Thoracic aorta (tissue), 2 donors: ENCODE data around the gene VAT1L. TPM values are rescaled to one million over a fixed set of nuclear protein-coding genes. Genes with fewer than 3 reads are reported as not detected.

Experiments
- ATAC-seq: fragments of 150-250 bp; one replicate; pipeline ENCODE4 v1.8.0; 2017; ENCODE audit warnings: low read depth; ENCODE audit not compliant: insufficient number of reproducible peaks, low FRiP score
- DNase-seq: peaks from one replicate; pipeline ENCODE4 v3.0.0-alpha.2; 2020; ENCODE audit warnings: low spot score
- H3K27ac ChIP-seq, 2 donors: fragments of 200-600 bp; sonication (generic); 1 replicate in 1 of 2; 2 replicates in 1 of 2; pipeline ENCODE4 v1.5.1; 2016; ENCODE audit warnings: mild to moderate bottlenecking in 2 of 2, moderate library complexity in 2 of 2
- H3K27me3 ChIP-seq: fragments of 200-600 bp; sonication (generic); replicated peaks from 2 replicates; pipeline ENCODE4 v1.6.0; 2016; ENCODE audit warnings: mild to moderate bottlenecking; ENCODE audit not compliant: insufficient read depth
- H3K36me3 ChIP-seq: fragments of 200-600 bp; sonication (generic); one replicate; pipeline ENCODE4 v1.5.1; 2016
- H3K4me1 ChIP-seq, 2 donors: fragments of 200-600 bp; sonication (generic); 1 replicate in 1 of 2; 2 replicates in 1 of 2; pipeline versions ENCODE4 v1.5.1 to v1.6.0; 2016; ENCODE audit warnings: low read depth in 2 of 2, mild to moderate bottlenecking in 1 of 2; ENCODE audit not compliant: control insufficient read depth in 1 of 2
- H3K4me3 ChIP-seq: fragments of 200-600 bp; sonication (generic); 2 replicates; pipeline ENCODE4 v1.5.1; 2016; ENCODE audit warnings: mild to moderate bottlenecking
- H3K9me3 ChIP-seq: fragments of 200-600 bp; sonication (generic); 2 replicates; pipeline ENCODE4 v1.5.1; 2016
- total RNA-seq, 2 donors: library from RNA; depleted of rRNA; stranded (reverse); fragments of >200 nt; gene quantifications; one replicate each; pipeline versions ENCODE4 v1.1.0 to v1.2.3, GENCODE V29; 2016
- TF ChIP-seq, protein P1 (sequence below): fragments of 200-600 bp; sonication (generic); IDR thresholded peaks from one replicate; pipeline ENCODE4 v1.5.1; 2019; ENCODE audit warnings: antibody characterized with exemption

Gene VAT1L
- total RNA-seq, 2 donors from 2014 or later, result 10.4 to 27.1 TPM

DNA sequence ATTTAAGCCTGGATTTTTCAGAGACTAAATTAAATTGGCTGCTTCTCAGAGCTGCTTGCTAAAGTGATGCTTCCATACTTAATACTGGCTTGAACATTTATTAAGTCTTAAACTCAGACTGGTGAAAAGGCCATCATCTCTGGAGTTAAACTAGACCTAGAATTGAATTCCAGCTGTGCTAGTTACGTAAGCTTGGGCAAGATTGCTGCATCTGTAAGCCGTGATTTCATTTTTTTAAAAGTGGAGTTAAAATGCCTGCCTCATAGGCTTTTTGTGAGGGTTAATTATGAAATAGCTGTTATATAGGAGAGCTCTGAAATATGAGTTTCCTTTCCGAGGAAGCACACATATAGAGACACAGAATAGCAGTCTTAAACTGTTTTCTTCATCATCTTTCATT is 84.7 kb downstream of the VAT1L start:
- Histone ChIP-seq H3K4me1 (peaks cover 6 to 19% of the 10 kb centered on the region in 2 donors), H3K9me3 (no peaks in the 10 kb centered on the region), H3K27ac (no peak overlapping the region), H3K36me3 (no peaks in the 10 kb centered on the region), H3K4me3 (no peak overlapping the region), H3K27me3 (no peaks in the 10 kb centered on the region)
- TF ChIP-seq, protein P1, sequence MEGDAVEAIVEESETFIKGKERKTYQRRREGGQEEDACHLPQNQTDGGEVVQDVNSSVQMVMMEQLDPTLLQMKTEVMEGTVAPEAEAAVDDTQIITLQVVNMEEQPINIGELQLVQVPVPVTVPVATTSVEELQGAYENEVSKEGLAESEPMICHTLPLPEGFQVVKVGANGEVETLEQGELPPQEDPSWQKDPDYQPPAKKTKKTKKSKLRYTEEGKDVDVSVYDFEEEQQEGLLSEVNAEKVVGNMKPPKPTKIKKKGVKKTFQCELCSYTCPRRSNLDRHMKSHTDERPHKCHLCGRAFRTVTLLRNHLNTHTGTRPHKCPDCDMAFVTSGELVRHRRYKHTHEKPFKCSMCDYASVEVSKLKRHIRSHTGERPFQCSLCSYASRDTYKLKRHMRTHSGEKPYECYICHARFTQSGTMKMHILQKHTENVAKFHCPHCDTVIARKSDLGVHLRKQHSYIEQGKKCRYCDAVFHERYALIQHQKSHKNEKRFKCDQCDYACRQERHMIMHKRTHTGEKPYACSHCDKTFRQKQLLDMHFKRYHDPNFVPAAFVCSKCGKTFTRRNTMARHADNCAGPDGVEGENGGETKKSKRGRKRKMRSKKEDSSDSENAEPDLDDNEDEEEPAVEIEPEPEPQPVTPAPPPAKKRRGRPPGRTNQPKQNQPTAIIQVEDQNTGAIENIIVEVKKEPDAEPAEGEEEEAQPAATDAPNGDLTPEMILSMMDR, result no peak
- ATAC-seq (no peak), DNase-seq (no peak)

- H3K36me3 ChIP-seq, result no peaks in the 10 kb centered on the region
- no peak overlapping the region for H3K27ac ChIP-seq
- peaks cover 6 to 18% of the 10 kb centered on the region in 2 donors for H3K4me1 ChIP-seq
- no peak overlapping the region for H3K4me3 ChIP-seq
- H3K9me3 ChIP-seq, result no peaks in the 10 kb centered on the region
- no peak for DNase-seq
- ATAC-seq, result no peak
- TF ChIP-seq, protein P1, result no peak
- no peaks in the 10 kb centered on the region for H3K27me3 ChIP-seq
Observed at GRCh38 chr16:77874347-77874746, 86.0 kb downstream of the VAT1L start.

GRCh38 chr16:77876776-77877175 is 88.4 kb downstream of the VAT1L start:
- TF ChIP-seq, protein P1, result no peak
- Histone ChIP-seq H3K27ac (no peak overlapping the region), H3K36me3 (no peaks in the 10 kb centered on the region), H3K27me3 (no peaks in the 10 kb centered on the region), H3K9me3 (no peaks in the 10 kb centered on the region), H3K4me3 (no peak overlapping the region), H3K4me1 (peaks cover 0 to 6% of the 10 kb centered on the region in 2 donors)
- DNase-seq (no peak), ATAC-seq (no peak)

DNA sequence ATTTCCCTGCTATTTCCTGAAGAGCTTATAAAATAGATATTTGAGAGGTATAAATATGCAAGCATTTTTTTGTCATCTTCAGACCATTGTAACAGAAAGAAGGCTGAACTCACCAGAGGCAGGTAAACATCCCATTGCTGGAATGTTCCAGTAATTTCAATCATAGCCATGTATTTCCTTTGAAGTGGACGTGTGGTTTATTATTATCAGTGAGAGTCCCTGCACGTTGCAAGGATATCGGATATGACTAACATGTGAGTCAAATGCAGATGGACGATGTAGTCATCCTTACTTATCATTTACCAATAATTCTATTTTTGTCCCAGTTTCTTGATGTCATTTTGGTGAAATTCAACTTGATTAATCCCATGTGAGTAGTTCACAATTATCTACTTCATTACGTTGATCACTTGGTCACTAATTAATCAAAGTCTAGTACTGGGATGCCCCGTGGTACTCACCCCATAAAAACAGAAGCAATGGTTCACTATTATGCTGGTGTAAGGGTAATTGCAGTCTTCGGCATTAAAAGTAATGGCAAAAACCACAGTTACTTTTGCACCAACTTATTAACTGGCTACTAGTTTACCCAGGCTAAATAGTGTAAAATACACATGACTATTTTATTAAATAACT is 89.5 kb downstream of the VAT1L start:
- peaks cover 0 to 13% of the 10 kb centered on the region in 2 donors for H3K4me1 ChIP-seq
- TF ChIP-seq, protein P1, result no peak
- ATAC-seq, result no peak

DNA sequence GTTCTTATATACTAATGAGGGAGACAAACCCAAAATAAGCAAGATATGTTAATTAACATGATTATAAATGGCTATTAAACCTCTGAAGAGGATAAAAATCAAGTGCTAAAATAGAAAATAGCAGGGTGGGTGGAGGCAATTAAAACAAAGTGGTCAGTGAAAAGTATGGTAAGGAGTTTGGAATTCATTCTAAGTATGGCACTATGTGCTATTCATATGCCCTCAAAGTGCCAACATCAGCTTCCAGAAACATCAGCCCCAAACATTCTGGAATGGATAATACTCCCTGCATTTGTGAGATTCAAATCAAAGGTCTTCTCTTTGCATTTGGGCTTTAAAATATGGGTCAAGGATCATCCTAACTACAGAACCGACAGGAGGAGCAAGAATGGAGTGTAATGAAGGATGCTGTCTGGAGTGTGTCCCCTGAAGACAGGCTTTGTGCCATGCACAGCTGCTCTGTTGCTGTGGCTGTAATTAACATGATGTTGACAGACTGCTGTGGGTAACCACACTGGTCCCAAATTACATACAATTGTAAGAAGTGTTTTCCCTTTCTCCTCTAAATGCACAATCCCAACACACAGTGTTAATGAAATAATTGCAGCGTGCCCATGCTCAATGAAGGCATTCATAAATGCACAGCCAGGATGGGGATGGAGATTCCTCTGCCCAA is 93.1 kb downstream of the VAT1L start:
- DNase-seq, result no peak
- no peaks in the 10 kb centered on the region for H3K9me3 ChIP-seq
- H3K27ac ChIP-seq, result peak overlapping the region; percentile 36 to 52
- H3K36me3 ChIP-seq, result no peaks in the 10 kb centered on the region
- no peaks in the 10 kb centered on the region for H3K27me3 ChIP-seq
- H3K4me3 ChIP-seq, result no peak overlapping the region
- TF ChIP-seq, protein P1, result no peak
- ATAC-seq, result no peak
- peaks cover 10 to 31% of the 10 kb centered on the region in 2 donors for H3K4me1 ChIP-seq

More for the DNA sequence above, 89.5 kb downstream of the VAT1L start:
- Histone ChIP-seq H3K4me3 (no peak overlapping the region), H3K27me3 (no peaks in the 10 kb centered on the region), H3K27ac (no peak overlapping the region), H3K36me3 (no peaks in the 10 kb centered on the region), H3K9me3 (no peaks in the 10 kb centered on the region)
- no peak for DNase-seq
